HCT116 (cell line): Measurements from ENCODE around the gene SYT7. TPM values are rescaled to one million over a fixed set of nuclear protein-coding genes. Genes with fewer than 3 reads are reported as not detected.

ENCODE experiments used
- ATAC-seq: fragments of 200-7000 bp; cut with Tn5 transposase; 2 replicates; pipeline ENCODE4 v1.9.1; 2020; ENCODE audit warnings: mild to moderate bottlenecking, moderate library complexity
- BruUV-seq: library from RNA; stranded (reverse); fragments of 400-500 nt; replicated peaks from 2 replicates; lab custom pipeline; 2021; lab: Mats Ljungman, UMichigan
- CTCF ChIA-PET: fragments of 300-600 bp; sonication (Branson Sonifier 250); formaldehyde crosslinking; loops from one replicate; lab custom pipeline; 2021; ENCODE audit warnings: antibody characterized with exemption; lab: Charles Lee
- POLR2A ChIA-PET: fragments of 300-600, 350-600 bp; sonication (Branson Sonifier 250); formaldehyde crosslinking; loops from one replicate; lab custom pipeline; 2021; ENCODE audit warnings: antibody characterized with exemption; lab: Charles Lee
- RAD21 ChIA-PET, 2 experiments: fragments of 300-600 bp; sonication (Branson Sonifier 250); formaldehyde crosslinking; loops; one replicate each; lab custom pipeline; 2023; ENCODE audit warnings: low total read pairs in 2 of 2; ENCODE audit not compliant: uncharacterized antibody in 2 of 2, unreplicated experiment in 2 of 2, low non-redundant PET in 1 of 2; lab: Charles Lee
- DNase-seq: peaks from one replicate; pipeline ENCODE4 v3.0.0-alpha.2; 2010; ENCODE audit warnings: low read depth, low spot score
- H2AFZ ChIP-seq: fragments of 200-600 bp; shearing (Covaris generic), sonication (generic); 2 replicates; pipeline ENCODE4 v1.6.1; 2017; ENCODE audit warnings: low read depth, mixed run types, mixed read lengths, antibody characterized with exemption, low read length; ENCODE audit not compliant: poor library complexity, severe bottlenecking
- H3K27ac ChIP-seq: 2 replicates; pipeline ENCODE4 v1.5.1; 2012; ENCODE audit warnings: low read depth, low read length
- H3K27me3 ChIP-seq: fragments of 200-600 bp; sonication (generic); 2 replicates; pipeline ENCODE4 v1.6.1; 2016; ENCODE audit warnings: mixed run types, low read length, mixed read lengths; ENCODE audit not compliant: insufficient read depth
- H3K36me3 ChIP-seq, 2 experiments: fragments of 200-500 bp in 1 of 2; fragments of 200-600 bp in 1 of 2; sonication (Bioruptor generic) in 1 of 2; sonication (generic) in 1 of 2; 2 replicates each; pipeline versions ENCODE4 v1.5.1 to v1.6.1; 2014 to 2016; ENCODE audit warnings: low read length in 2 of 2, inconsistent platforms in 1 of 2, mixed read lengths in 1 of 2, mixed run types in 1 of 2; ENCODE audit not compliant: insufficient read depth in 2 of 2, control insufficient read depth in 1 of 2
- H3K4me1 ChIP-seq, 2 experiments: fragments of 200-600 bp in 1 of 2; sonication (generic) in 1 of 2; 2 replicates each; pipeline versions ENCODE4 v1.5.1 to v1.6.1; 2012 to 2017; ENCODE audit warnings: low read length in 2 of 2, inconsistent platforms in 1 of 2, mild to moderate bottlenecking in 1 of 2, mixed read lengths in 1 of 2, mixed run types in 1 of 2, moderate library complexity in 1 of 2; ENCODE audit not compliant: insufficient read depth in 2 of 2, control insufficient read depth in 1 of 2
- H3K4me2 ChIP-seq: fragments of 200-600 bp; sonication (generic); 2 replicates; pipeline ENCODE4 v1.6.1; 2017; ENCODE audit warnings: mixed run types, low read length, mixed read lengths
- H3K4me3 ChIP-seq, 2 experiments: fragments of 200-600 bp in 1 of 2; sonication (generic) in 1 of 2; replicated peaks in 1 of 2; 2 replicates each; pipeline ENCODE4 v1.5.1; 2011 to 2016; ENCODE audit warnings: low read length in 2 of 2, control low read depth in 1 of 2, low read depth in 1 of 2, mild to moderate bottlenecking in 1 of 2, mixed read lengths in 1 of 2, mixed run types in 1 of 2
- H3K79me2 ChIP-seq: fragments of 200-600 bp; sonication (generic); 2 replicates; pipeline ENCODE4 v1.6.1; 2017; ENCODE audit warnings: mild to moderate bottlenecking, mixed run types, low read length, moderate library complexity, mixed read lengths; ENCODE audit not compliant: insufficient read depth
- H3K9ac ChIP-seq: fragments of 200-600 bp; sonication (generic); 2 replicates; pipeline ENCODE4 v1.6.1; 2016; ENCODE audit warnings: low read length, mixed read lengths
- H3K9me2 ChIP-seq: fragments of 200-600 bp; sonication (generic), shearing (Covaris generic); 2 replicates; pipeline ENCODE4 v1.6.1; 2017; ENCODE audit warnings: mixed run types, mild to moderate bottlenecking, moderate library complexity; ENCODE audit not compliant: insufficient read depth
- H3K9me3 ChIP-seq, 2 experiments: fragments of 200-500 bp in 1 of 2; fragments of 200-600 bp in 1 of 2; sonication (Bioruptor generic) in 1 of 2; sonication (generic) in 1 of 2; 2 replicates each; pipeline ENCODE4 v1.6.1; 2014 to 2017; ENCODE audit warnings: low read length in 2 of 2, mixed read lengths in 2 of 2, inconsistent platforms in 1 of 2, low read depth in 1 of 2, mild to moderate bottlenecking in 1 of 2, mixed run types in 1 of 2, moderate library complexity in 1 of 2; ENCODE audit not compliant: control insufficient read depth in 1 of 2, insufficient read depth in 1 of 2
- H4K20me1 ChIP-seq: fragments of 200-600 bp; sonication (generic), shearing (Covaris generic); 2 replicates; pipeline ENCODE4 v1.6.1; 2017; ENCODE audit warnings: mixed run types, mild to moderate bottlenecking, moderate library complexity; ENCODE audit not compliant: insufficient read depth
- CBX3 ChIP-seq: IDR thresholded peaks from 2 replicates; pipeline ENCODE4 v1.6.1; 2012; ENCODE audit warnings: low read depth
- ELF1 ChIP-seq: IDR thresholded peaks from 2 replicates; pipeline ENCODE4 v1.6.1; 2012; ENCODE audit warnings: low read depth, borderline replicate concordance
- JUND ChIP-seq: IDR thresholded peaks from 2 replicates; pipeline ENCODE4 v1.6.1; 2012
- SIN3A ChIP-seq: IDR thresholded peaks from 2 replicates; pipeline ENCODE4 v1.6.1; 2012; ENCODE audit warnings: low read depth
- YY1 ChIP-seq: IDR thresholded peaks from 2 replicates; pipeline ENCODE4 v1.6.1; 2011; ENCODE audit warnings: low read length, low read depth, moderate library complexity, mild to moderate bottlenecking; ENCODE audit not compliant: insufficient replicate concordance; ENCODE audit errors: extremely low read depth
- ZFX ChIP-seq: fragments of 450-650 bp; IDR thresholded peaks from 2 replicates; pipeline ENCODE4 v1.6.1; 2017
- ZNF274 ChIP-seq: fragments of 200-500 bp; sonication (Bioruptor generic); IDR thresholded peaks from 2 replicates; pipeline ENCODE4 v1.6.1; 2014; ENCODE audit warnings: mild to moderate bottlenecking, low read depth, low read length, inconsistent platforms
- intact Hi-C: fragments of 100-400 bp; cut with micrococcal nuclease; formaldehyde crosslinking; loops from 2 replicates; pipeline ENCODE4 v1.10.0; 2022
- total RNA-seq: library from RNA; stranded (reverse); gene quantifications from one replicate; pipeline ENCODE4 v1.2.1, GENCODE V29; 2021; ENCODE audit not compliant: unreplicated experiment
- TF ChIP-seq, protein P1 (sequence below), 3 experiments: fragments of 200-600 bp in 1 of 3; sonication (generic) in 1 of 3; IDR thresholded peaks in 2 of 3; conservative IDR thresholded peaks in 1 of 3; 2 replicates each; pipeline ENCODE4 v1.5.1; 2012 to 2017; ENCODE audit warnings: low read depth in 2 of 3, low read length in 2 of 3, antibody characterized with exemption in 1 of 3, borderline replicate concordance in 1 of 3, control low read depth in 1 of 3, mild to moderate bottlenecking in 1 of 3, mixed read lengths in 1 of 3, mixed run types in 1 of 3, moderate library complexity in 1 of 3; ENCODE audit not compliant: insufficient read depth in 1 of 3
- TF ChIP-seq, protein P2 (sequence below): IDR thresholded peaks from 2 replicates; pipeline ENCODE4 v1.6.1; 2012; ENCODE audit warnings: low read depth
- TF ChIP-seq, protein P3 (sequence below): IDR thresholded peaks from 2 replicates; pipeline ENCODE4 v1.6.1; 2012
- TF ChIP-seq, protein P4 (sequence below): IDR thresholded peaks from 2 replicates; pipeline ENCODE4 v1.6.1; 2011; ENCODE audit warnings: mild to moderate bottlenecking, low read length, moderate library complexity; ENCODE audit not compliant: insufficient replicate concordance; ENCODE audit errors: extremely low read depth

SYT7 gene
- total RNA-seq, 1 experiment from 2014 or later = 27.4 TPM

DNA sequence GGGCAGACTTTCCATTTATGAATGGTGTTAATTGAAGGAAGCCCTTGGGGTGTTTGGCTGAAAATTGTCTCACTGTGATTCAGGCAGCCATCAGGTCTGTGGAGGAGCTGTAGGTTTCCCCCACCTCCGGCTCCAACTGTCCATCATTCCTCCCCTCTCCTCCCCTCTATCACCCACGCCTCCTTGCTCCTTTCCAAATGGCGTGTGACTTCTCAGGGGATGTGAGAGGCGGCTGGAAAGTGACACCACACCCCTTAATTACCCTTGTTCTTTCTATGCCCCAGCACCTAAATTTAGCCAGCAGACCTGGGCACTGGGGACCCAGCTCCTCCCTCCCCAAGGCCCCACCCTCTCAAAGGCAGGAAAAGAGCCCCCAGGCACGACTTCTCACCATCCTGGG, 38.1 kb upstream of the SYT7 start:
- Histone ChIP-seq H4K20me1 (no peaks in the 10 kb centered on the region), H3K9ac (no peak overlapping the region), H3K9me3 (no peaks in the 10 kb centered on the region), H3K9me2 (no peaks in the 10 kb centered on the region), H3K27ac (no peak overlapping the region), H3K36me3 (no peaks in the 10 kb centered on the region), H3K4me1 (peaks cover 4 to 10% of the 10 kb centered on the region in 2 experiments; a peak in 2 of 4 replicates), H3K79me2 (no peaks in the 10 kb centered on the region), H2AFZ (no peak overlapping the region), H3K4me3 (no peak overlapping the region), H3K4me2 (no peak overlapping the region), H3K27me3 (no peaks in the 10 kb centered on the region)
- ChIA-PET CTCF (no interaction called here), POLR2A (no interaction called here), RAD21 (interaction anchor here in 1 of 2 experiments (0.7 kb wide), 1 partner anchor 172 kb away, joined by 3 read pairs; no protein-coding TSS in a partner anchor)
- no peak for DNase-seq
- no peak for ATAC-seq
- intact Hi-C loops = no loop called here
- BruUV-seq = no TSS peak
- TF ChIP-seq YY1 = no peak
- TF ChIP-seq JUND = no peak
- TF ChIP-seq SIN3A = no peak
- TF ChIP-seq ELF1 = no peak
- no peak for TF ChIP-seq ZNF274
- no peak for TF ChIP-seq CBX3
- no peak for TF ChIP-seq ZFX
- TF ChIP-seq, protein P1, sequence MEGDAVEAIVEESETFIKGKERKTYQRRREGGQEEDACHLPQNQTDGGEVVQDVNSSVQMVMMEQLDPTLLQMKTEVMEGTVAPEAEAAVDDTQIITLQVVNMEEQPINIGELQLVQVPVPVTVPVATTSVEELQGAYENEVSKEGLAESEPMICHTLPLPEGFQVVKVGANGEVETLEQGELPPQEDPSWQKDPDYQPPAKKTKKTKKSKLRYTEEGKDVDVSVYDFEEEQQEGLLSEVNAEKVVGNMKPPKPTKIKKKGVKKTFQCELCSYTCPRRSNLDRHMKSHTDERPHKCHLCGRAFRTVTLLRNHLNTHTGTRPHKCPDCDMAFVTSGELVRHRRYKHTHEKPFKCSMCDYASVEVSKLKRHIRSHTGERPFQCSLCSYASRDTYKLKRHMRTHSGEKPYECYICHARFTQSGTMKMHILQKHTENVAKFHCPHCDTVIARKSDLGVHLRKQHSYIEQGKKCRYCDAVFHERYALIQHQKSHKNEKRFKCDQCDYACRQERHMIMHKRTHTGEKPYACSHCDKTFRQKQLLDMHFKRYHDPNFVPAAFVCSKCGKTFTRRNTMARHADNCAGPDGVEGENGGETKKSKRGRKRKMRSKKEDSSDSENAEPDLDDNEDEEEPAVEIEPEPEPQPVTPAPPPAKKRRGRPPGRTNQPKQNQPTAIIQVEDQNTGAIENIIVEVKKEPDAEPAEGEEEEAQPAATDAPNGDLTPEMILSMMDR (IDR thresholded peaks at IDR 0.05 in 2 of 3, conservative IDR thresholded peaks at IDR 0.05 in 1 of 3; ENCODE audit: borderline replicate concordance in 1 of 3, insufficient read depth in 1 of 3, low read depth in 2 of 3, low read length in 2 of 3) = no peak
- TF ChIP-seq, protein P2, sequence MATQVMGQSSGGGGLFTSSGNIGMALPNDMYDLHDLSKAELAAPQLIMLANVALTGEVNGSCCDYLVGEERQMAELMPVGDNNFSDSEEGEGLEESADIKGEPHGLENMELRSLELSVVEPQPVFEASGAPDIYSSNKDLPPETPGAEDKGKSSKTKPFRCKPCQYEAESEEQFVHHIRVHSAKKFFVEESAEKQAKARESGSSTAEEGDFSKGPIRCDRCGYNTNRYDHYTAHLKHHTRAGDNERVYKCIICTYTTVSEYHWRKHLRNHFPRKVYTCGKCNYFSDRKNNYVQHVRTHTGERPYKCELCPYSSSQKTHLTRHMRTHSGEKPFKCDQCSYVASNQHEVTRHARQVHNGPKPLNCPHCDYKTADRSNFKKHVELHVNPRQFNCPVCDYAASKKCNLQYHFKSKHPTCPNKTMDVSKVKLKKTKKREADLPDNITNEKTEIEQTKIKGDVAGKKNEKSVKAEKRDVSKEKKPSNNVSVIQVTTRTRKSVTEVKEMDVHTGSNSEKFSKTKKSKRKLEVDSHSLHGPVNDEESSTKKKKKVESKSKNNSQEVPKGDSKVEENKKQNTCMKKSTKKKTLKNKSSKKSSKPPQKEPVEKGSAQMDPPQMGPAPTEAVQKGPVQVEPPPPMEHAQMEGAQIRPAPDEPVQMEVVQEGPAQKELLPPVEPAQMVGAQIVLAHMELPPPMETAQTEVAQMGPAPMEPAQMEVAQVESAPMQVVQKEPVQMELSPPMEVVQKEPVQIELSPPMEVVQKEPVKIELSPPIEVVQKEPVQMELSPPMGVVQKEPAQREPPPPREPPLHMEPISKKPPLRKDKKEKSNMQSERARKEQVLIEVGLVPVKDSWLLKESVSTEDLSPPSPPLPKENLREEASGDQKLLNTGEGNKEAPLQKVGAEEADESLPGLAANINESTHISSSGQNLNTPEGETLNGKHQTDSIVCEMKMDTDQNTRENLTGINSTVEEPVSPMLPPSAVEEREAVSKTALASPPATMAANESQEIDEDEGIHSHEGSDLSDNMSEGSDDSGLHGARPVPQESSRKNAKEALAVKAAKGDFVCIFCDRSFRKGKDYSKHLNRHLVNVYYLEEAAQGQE = no peak
- TF ChIP-seq, protein P3, sequence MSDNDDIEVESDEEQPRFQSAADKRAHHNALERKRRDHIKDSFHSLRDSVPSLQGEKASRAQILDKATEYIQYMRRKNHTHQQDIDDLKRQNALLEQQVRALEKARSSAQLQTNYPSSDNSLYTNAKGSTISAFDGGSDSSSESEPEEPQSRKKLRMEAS = no peak
- TF ChIP-seq, protein P4, sequence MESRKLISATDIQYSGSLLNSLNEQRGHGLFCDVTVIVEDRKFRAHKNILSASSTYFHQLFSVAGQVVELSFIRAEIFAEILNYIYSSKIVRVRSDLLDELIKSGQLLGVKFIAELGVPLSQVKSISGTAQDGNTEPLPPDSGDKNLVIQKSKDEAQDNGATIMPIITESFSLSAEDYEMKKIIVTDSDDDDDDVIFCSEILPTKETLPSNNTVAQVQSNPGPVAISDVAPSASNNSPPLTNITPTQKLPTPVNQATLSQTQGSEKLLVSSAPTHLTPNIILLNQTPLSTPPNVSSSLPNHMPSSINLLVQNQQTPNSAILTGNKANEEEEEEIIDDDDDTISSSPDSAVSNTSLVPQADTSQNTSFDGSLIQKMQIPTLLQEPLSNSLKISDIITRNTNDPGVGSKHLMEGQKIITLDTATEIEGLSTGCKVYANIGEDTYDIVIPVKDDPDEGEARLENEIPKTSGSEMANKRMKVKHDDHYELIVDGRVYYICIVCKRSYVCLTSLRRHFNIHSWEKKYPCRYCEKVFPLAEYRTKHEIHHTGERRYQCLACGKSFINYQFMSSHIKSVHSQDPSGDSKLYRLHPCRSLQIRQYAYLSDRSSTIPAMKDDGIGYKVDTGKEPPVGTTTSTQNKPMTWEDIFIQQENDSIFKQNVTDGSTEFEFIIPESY = no peak
- TF ChIP-seq, all 23 proteins: peak for 0
